HG03135 (cell line): ENCODE results near the gene CYGB.

Experiments
- ATAC-seq: cut with Tn5 transposase; IDR thresholded peaks from one replicate; pipeline ENCODE4 v1.9.1; 2021; ENCODE audit warnings: mild to moderate bottlenecking, moderate library complexity; ENCODE audit not compliant: unreplicated experiment

Gene CYGB

GRCh38 chr17:76551685-76552084 is 14.2 kb upstream of the CYGB start:
- ATAC-seq = no peak

- no peak for ATAC-seq
These were observed 13.5 kb upstream of the CYGB start for GRCh38 chr17:76550712-76551615.

- no peak for ATAC-seq
These were observed 12.0 kb upstream of the CYGB start for GRCh38 chr17:76549539-76549938.

- no peak for ATAC-seq
These were observed 11.7 kb upstream of the CYGB start for GRCh38 chr17:76549215-76549518.

- no peak for ATAC-seq
These were observed 11.1 kb upstream of the CYGB start for GRCh38 chr17:76548378-76549214.

GRCh38 chr17:76547642-76548202 is 10.2 kb upstream of the CYGB start:
- no peak for ATAC-seq

- ATAC-seq = no peak
These were observed 9.7 kb upstream of the CYGB start for GRCh38 chr17:76547183-76547641.

- ATAC-seq = no peak
These were observed 9.2 kb upstream of the CYGB start for GRCh38 chr17:76546556-76547182.

- ATAC-seq = no peak
These were observed 8.5 kb upstream of the CYGB start for GRCh38 chr17:76545918-76546555.

- no peak for ATAC-seq
These were observed 7.2 kb upstream of the CYGB start for GRCh38 chr17:76544546-76545365.

- no peak for ATAC-seq
These were observed 6.5 kb upstream of the CYGB start for GRCh38 chr17:76543826-76544545.

- ATAC-seq = no peak
These were observed 5.9 kb upstream of the CYGB start for GRCh38 chr17:76543482-76543825.

GRCh38 chr17:76542984-76543383 is 5.5 kb upstream of the CYGB start:
- no peak for ATAC-seq

GRCh38 chr17:76542566-76542971 is 5.1 kb upstream of the CYGB start:
- no peak for ATAC-seq

GRCh38 chr17:76541739-76542454 is 4.4 kb upstream of the CYGB start:
- no peak for ATAC-seq

- no peak for ATAC-seq
These were observed 3.1 kb upstream of the CYGB start for GRCh38 chr17:76540381-76541300.

GRCh38 chr17:76539631-76540271 is 2.2 kb upstream of the CYGB start, which contains the start of gene PRCD:
Gene PRCD (plus strand): TSS chr17:76540044. CDS start chr17:76540142, 98 bp downstream.
- no peak for ATAC-seq
